Stimulated activated CD8-positive, alpha-beta memory T cell treated with anti-CD3 and anti-CD28 coated beads, Interleukin-15, amount 100 ng/mL, for 24 hours (primary cell): ENCODE measurements around the gene RAB6B.
"Not testable (repeated sequence)": the region's sequence is repeated elsewhere in the genome, so short reads cannot be mapped to it uniquely, and the experiment has no call there.

ENCODE experiments used
- DNase-seq: peaks from one replicate; pipeline ENCODE4 v3.0.0-alpha.2; 2020; ENCODE audit warnings: low read depth

The RAB6B gene

DNA sequence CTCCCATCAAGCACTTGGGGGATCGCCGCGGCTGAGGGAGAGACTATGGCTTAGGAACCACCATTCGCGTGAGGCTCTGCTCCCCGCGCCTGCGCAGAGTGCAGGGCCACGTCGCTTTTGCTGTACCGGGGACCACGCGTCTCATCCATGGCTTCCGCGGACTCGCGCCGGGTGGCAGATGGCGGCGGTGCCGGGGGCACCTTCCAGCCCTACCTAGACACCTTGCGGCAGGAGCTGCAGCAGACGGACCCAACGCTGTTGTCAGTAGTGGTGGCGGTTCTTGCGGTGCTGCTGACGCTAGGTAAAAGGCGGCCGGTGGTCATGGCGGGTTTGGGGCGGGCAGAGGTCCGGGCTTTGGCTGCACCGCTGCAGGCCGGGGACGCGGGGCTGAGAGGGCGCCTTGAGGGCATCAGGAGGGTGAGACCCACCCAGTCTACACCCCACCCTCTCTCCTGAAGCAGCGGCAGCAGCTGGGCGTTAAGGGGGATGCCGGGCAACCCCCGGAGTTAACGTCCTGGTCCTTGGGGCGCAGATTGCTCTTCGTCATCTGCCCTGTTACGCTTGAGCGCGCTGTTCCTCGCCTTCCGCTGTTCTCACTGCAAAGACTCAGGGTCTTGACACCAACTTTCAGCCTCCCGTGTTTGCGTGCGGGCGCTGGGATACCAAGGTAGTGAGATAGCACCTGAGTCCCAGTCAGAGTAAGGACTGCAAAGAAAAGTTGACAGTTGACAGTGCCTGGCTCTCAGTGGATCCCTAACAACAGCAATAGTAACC lies 89.8 kb downstream of the RAB6B start, which contains the start of gene SRPRB:
SRPRB (plus strand) TSS at position 114 of the 774 bp plus-strand sequence; CDS start at position 148, 34 bp downstream.
- DNase-seq: peak; percentile 87

- no peak for DNase-seq
Measured at GRCh38 chr3:133805384-133805701, 90.3 kb downstream of the RAB6B start.

DNA sequence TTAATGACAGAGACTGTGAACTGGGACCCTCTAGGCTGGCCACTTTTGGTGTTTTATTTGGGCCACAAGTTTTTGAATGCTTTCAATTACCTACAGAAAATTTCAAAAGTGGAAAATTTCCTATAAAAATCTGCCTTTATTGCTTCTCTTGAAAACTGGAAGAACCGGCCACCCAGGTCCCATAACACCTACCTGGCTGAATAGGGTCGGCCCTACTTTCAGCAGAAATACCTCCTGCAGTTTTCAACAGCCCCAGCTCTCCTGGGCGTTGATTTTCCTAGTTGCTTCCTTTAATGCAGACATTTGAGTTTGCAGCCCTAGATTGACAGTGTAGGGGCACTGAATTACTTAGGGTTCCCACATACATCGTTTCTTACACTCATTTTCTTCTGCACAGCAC lies 90.8 kb downstream of the RAB6B start:
- no peak for DNase-seq

GRCh38 chr3:133803469-133803868 lies 92.2 kb downstream of the RAB6B start:
- no peak for DNase-seq

GRCh38 chr3:133799794-133800585 lies 95.7 kb downstream of the RAB6B start:
- DNase-seq: no peak

DNA sequence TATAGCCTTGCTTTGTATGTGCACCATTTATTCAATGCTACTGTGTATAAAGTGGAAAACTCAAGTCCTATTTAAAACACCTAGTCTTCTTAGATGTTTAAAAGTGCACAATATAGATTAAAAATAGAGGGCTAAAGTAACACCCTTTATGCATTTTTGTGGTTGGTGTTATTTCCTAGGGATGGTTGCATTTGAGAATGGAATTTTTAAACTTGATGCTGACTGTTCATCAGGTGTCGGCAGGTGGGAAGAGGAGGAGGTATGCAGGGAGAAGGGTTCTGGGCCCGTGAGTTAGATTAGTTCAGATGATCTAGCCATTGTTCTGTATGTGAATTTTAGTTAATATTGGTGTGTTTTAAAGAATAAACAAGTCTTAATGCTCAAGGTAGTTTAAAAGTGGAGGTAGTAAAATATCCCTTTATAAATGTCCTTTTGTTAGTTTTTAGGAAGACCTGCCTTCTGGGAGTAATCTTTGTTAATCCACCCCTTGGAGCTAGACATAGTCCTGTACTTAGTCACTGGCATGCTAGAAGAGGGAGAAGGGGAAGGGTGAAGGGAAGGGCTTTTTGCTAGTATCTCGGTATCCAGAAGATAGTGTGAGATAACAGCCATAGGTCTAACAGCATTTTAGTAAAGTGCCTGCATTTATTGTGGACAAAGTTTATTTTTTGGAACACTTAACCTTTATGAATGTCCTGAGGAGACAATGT lies 98.1 kb downstream of the RAB6B start:
- DNase-seq: no peak

DNA sequence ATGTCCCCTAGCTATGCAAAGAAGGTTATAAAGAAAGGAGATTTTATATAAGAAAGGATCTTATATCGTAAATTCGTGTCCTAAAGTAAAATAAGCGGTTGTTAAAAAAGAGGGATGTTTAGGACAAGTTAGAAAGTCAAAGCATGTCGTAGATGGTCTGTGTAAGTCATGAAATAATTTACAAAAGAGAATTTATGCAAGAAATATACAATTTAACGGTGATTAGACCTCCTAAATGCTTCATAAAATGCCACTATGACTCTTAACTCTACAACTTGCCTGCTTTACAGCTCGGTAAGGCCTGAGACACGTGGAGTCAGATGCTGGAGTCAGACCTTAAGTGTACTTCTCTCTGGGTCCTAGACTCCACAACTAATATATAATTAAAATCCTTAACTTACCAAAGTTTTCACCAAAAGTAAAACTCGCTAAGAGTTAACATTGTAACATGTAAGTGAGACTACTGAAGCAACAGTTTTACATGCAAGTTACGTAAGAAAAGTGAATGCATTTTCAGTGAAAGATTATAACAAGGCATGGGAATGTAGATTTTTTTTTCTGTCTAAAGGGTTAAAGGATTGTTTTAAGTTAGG lies 103.4 kb downstream of the RAB6B start:
- DNase-seq: no peak

GRCh38 chr3:133788024-133788423 lies 107.7 kb downstream of the RAB6B start:
- no peak for DNase-seq

GRCh38 chr3:133783762-133784161 lies 111.9 kb downstream of the RAB6B start:
- DNase-seq: no peak

GRCh38 chr3:133782454-133782853 lies 113.2 kb downstream of the RAB6B start:
- no peak for DNase-seq

GRCh38 chr3:133781570-133781969 lies 114.1 kb downstream of the RAB6B start:
- no peak for DNase-seq

- DNase-seq: not testable (repeated sequence)
Measured at GRCh38 chr3:133780756-133781155, 114.9 kb downstream of the RAB6B start.

DNA sequence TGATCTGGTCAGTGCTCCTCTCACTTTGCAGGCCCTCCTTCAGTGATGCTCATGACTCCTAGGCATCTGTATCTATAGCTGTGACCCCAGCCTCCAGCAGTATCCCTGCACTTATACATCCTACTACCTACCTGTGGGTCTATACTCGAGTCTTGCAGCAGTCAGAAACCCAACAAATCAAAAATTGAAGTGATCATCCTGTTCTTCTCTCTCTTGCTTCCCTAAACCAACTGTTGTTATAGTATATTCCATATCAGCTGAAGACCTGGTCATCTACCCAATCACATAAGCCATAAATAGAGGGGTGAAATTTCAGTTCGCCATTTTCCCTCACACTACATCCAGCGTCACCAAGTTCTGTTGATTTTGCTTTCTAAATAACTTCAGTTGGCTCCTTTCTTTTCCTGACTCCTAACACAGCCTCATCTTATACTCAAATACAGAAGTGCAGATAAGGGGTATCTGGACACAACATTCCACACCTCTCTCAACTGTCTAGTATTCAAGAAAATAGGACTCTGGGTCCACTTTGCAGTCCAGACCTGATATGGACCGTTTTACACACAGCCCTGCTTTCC lies 116.0 kb downstream of the RAB6B start:
- no peak for DNase-seq

- DNase-seq: no peak
Measured at GRCh38 chr3:133777807-133778568, 117.7 kb downstream of the RAB6B start.

DNA sequence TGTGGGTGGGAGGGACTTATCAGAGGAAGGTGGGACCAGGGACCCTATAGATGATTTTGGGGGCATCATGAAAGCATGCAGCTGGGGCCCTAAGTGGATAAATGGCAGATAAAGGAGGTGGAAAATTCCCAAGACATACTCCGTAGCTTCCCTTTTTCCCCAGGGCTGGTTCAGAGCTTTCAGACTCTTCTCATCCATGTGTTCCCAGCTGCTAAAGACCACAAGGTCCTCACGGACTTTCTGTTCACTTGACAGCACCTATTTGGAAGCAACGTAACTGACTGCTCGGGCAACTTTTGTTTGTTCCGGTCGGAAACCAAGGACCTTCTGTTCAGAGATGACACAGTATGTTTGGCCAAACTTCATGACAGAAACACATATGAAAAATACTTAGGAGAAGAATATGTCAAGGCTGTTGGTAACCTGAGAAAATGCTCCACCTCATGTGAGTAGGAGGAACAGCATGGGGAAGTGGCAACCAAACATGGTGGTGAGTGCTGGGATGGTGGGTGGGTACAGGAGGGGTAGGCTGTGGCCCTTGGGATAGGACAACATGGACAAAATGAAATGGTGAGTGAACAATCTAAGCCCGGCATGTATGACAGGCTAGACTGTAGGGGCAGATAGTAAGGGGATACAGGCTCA lies 118.8 kb downstream of the RAB6B start:
- no peak for DNase-seq

GRCh38 chr3:133775835-133776234 lies 119.8 kb downstream of the RAB6B start:
- DNase-seq: no peak

GRCh38 chr3:133775309-133775708 lies 120.4 kb downstream of the RAB6B start:
- DNase-seq: no peak
